H54 (cell line): ENCODE data around the gene TANGO2.

Source experiments
- DNase-seq: peaks from one replicate; pipeline ENCODE4 v3.0.0; 2011; ENCODE audit warnings: low spot score, mixed read lengths; ENCODE audit not compliant: insufficient read length
- FAIRE-seq: peaks from 3 replicates; lab custom pipeline; 2011; peaks lifted over from hg19 to GRCh38; lab: Jason Lieb, UNC
- POLR2A ChIP-seq: IDR thresholded peaks from 2 replicates; pipeline ENCODE4 v1.6.1; 2011; ENCODE audit warnings: low read depth, mild to moderate bottlenecking, low read length

The TANGO2 gene

DNA sequence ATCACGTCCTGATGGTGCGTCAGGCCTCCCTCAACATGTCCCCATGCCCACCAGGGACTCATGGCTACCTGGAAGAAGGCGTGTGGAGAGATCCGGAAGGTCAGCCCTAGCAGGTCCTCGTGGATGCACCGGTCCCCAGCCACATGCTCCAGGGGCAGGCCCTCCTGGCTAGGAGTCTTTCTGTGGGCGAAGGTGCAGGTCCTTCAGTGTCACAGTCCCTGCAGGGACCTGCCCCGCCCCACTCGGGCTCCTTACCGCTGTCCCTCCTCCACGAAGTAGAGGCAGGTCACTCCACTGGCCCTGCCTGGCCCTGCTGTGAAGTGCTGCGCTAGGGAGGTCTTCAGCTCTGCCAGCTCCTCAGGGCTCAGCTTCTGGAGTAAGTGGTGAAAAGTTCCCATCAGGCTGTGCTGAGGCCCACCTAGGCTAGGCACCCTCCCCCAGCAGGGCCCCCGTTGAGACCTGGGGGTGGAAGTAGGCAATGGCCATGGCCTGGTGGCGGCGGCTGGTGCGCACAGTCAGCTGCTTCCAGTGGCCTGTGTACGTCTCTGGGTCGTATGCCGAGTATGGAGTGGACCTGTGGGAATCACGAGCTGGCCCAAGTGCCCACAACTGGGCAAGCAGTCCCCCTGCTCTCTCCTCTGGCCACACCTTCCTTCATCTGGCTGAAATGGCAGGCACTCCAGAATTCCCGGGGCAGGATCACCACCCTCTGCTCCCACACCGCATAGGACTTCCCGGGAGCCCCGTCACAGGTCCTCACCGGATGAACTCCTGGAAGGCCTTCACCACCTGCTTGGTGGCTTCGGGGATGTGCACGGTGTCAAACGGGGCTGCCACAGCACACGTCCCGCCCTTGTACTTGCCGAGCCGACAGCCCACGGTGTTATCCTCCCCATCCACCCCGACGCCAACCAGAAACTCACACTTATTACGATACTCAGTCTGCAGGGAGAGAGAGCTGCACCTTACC is 93.9 kb downstream of the TANGO2 start:
- FAIRE-seq (no peak), DNase-seq (no peak)
- no peak for TF ChIP-seq POLR2A

DNA sequence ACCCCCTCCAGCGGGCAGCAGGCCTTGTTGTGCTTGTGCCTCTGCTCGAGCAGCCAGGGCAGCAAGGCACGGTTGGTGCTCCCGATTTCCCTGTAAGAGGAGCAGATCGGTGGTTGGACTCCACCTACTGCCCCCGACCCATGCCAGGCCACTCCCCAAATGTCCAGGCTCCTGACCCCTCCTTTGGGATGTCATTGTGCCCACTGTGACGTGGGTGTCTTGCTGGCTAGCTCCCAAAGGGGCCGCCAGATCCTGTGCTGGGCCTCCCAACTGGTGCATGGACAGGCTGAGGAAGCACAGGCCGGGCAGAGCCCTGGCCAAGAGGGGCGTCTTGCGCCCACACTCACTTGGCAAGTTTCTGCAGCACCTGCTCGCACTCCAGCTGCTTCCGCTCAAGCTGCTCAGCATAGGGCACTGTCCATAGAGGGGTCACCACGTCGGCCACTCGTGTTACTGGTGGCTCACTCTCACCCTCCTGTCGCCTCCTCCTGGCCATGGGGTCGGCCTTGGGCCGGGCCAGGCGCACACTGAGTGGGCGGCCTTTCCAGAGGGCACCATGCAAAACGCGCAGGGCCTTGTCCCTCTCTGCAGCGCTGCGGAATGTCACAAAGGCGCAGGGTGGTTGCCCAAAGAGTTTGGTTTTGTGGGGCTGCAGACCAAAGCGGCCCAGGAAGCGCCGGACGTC is 94.9 kb downstream of the TANGO2 start, which contains the start of gene RANBP1:
Gene RANBP1 (plus strand): TSS at position 414 of the 685 bp plus-strand sequence. CDS start 81 bp downstream, at position 495.
- no peak for TF ChIP-seq POLR2A
- no peak for DNase-seq
- no peak for FAIRE-seq

DNA sequence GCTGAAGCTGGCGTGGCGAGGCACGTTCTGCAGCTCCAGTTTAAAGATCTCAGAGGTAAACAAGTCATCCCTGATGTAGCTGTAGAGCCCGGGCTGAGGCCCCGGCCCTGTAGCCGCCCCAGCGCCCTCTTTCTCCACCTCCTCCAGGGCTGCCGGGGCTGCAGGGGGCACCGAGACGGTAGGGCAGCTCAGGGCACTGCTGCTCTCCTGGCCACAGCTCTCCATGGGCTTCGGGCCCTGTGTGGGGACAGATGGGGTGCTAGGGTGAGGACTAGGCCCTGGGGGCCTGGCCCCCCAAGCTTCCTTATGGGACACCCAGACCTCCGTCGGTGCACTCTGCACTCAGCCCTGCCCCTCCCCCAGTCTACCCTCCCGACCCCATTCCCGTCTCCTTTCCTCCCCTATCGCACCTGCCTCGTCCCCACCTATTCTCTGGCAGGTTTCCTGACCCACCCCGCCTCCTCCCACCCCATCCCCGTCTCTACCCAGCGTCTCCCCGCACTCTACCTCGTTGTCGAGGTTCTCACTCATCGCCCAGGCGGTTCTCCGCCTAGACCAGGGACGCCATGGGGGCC is 95.6 kb downstream of the TANGO2 start:
- no peak for TF ChIP-seq POLR2A
- DNase-seq (no peak), FAIRE-seq (no peak)
